Ecto neural progenitor cell (in vitro differentiated cells): ENCODE results near the gene KLHDC4.
"Not testable (repeated sequence)": the region's sequence is repeated elsewhere in the genome, so short reads cannot be mapped to it uniquely, and the experiment has no call there.

ENCODE experiments used
- DNase-seq: peaks from one replicate; pipeline ENCODE4 v3.0.0-alpha.2; 2018; ENCODE audit warnings: low spot score

The KLHDC4 gene

DNA sequence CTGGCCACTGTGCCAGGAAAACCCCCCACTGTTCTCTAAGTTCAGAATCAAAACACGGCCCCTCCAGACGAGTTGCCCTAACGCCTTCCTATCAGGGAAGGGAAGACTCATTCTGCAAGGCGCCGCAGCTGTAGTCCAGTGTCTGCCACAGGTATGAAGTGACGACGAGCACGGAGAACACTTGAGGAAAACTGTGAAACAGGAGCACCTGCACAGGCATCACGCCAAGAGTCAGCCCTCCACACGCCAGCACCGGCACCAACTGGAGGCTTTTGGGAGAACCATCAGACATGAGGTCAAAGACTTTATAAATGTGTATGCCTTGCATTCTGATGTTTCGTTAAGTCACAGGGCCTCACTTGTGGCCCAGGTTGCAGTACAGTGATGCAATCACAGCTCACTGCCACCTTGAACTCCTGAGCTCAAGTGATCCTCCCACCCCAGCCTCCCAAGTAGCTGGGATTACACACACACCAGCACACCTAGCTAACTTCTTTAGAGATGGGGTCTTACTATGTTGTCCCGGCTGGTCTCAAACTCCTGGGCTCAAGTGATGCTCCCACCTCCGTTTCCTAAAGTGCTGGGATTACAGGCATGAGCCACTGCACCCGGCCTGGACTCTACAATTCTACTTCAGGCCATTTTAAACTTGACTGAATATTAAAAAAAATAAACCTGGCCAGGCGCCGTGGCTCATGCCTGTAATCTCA is 22.9 kb downstream of the KLHDC4 start:
- DNase-seq: no peak

DNA sequence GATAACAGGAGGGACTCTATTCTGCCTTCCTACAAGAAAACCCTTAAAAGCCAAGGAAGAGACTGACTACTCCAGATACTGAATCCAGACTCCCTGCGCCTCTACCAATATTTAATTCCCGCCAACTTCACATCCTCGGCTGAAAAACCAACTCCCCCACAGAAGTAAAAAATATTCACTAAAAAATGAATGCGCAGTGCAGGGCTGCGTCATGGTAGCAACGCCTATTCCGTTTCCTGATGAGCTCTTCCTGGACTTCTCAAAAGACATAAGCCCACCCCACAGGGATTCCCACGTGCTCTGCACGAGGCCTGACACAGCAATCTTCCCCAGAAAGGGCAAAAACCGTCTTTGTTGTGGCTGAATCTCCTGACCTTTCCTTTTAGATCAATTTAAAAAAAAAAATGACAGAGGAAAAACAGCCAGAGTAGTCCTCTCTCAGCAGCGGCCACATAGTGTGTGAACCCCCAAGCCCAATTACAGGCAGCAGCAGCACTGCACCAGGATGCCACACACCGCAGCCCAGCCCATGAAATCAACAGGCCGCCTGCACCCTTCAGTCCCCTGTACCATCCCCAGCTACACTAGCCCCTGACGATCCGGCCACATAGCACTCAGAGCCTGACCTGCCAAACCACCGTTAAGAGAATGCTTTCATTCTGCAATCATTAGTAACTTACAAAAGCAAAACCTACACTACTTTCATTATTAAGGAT is 23.9 kb downstream of the KLHDC4 start:
- DNase-seq: no peak

DNA sequence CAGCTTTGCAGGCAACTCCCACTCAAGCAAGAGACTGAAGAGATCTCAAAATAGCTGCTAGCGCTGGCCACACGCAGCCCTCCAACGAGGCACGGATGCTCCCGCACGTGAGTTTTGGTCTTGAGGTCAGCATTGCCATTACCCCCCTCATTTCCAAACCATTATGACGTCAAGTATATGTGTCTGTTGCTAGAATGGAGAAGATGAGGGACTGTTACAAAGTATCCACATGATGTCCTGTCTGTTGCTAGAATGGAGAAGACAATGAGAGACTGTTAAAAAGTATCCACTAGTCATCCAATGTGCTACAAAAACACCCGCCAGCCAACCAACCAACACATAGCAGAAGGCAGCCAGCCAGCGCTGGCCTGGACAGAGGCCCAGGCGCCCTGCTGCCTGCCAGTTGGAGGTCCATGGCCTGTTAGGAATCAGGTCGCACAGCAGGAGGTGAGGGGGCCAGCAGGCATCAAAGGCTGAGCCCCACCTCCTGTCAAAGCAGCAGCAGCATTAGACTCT is 24.8 kb downstream of the KLHDC4 start:
- DNase-seq: no peak

DNA sequence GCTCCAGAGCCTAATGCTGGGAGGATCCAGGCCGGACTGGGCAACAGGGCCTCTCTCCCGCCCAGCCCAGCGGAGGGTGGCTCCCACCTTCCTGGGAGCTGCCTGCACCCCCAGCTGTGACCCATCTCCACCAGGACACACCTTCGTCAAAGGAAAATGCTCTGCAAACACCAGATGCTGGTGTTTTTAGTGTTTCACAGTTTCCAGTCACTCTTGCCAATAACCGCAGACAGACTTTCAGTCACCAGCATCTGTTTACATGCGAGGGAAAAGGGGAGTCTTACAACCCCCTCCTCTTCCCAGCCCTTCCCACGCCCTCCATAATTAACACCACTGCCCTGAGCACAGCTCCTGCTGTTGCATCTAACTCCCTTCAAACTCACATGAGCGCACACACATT is 25.3 kb downstream of the KLHDC4 start:
- no peak for DNase-seq

DNA sequence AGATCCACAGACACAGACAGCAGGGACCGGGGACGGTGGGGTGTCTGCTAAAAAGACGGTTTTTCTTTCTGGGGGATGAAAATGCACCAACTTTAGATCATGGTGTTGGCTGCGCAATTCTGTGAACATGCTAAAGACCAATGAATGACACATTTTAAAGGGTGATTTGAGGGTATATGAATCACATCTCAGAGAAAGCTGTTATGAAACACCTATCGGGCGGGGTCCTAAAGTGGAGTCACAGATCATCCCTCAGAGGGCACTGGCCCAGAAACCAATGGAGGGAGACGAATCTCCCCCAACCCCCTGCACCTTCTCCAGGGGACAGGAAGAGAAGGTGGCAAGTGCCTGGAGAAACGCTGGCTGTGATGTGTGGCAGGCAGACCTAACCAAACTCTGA is 26.0 kb downstream of the KLHDC4 start:
- no peak for DNase-seq

DNA sequence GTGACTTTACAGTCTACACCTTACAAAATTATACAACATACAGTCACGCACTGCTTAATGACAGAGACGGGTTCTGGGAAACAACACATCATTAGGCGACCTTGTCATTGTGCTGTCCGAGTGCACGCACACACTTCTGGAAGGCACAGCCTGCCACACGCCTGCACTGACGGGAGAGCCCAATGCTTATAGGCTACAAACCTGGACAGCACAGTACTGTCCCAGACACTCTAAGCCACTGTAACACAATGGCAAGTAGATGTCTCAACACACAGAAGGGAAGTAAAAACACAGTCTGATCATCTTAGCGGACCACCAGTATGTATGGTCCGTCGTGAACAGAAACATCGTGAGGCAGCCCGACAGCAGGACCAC is 29.8 kb downstream of the KLHDC4 start:
- no peak for DNase-seq

DNA sequence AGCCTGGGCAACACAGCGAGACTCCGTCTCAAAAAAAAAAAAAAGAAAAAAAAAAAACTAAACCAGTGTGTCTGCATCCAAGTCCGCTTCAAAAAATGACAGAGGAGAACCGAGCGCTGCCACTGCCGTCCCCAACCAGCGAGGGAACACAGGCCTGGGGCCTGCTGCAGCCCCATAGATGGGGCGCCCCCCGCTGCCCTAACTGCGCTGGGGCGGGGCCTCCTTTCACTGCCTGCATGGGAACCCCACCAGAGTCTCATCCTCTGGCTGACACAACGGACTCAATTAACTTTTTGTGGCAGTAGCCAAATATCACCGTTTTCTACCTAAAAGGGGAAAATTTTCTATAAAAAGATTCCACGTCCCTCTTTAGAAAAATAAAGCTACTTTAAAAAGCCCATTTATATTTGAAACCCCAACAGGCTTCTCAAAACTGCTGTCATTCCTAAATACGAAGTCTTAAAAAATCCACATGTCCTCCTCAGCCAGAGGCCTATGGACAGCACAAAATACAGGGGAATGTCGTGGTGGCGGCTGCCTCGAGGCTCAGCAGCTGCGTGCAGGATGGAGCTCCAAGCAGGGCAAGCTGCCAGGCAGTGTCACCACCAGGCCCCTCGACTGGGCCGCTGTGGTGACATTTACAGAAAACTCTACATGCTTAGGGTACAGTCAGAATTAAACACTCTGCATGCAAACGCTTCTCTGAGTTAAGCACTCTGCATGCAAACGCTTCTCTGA is 30.3 kb downstream of the KLHDC4 start:
- DNase-seq: no peak

DNA sequence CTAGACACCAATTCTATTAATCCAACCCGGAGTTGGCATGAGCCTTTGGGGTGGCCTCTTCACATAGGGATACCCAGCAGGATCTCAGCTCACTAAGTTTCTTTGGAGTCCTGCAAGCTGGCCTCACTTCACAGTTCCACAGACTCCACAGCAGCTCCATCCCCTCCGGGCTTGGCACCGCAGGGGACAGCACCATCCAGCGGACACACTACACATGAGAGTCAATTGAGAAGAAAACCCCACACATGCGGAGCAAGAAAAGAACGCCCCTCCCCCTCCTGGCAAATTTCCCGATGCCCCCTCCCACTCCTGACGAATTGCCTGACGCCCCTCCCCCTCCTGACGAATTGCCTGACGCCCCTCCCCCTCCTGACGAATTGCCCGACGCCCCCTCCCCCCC is 31.1 kb downstream of the KLHDC4 start:
- no peak for DNase-seq

DNA sequence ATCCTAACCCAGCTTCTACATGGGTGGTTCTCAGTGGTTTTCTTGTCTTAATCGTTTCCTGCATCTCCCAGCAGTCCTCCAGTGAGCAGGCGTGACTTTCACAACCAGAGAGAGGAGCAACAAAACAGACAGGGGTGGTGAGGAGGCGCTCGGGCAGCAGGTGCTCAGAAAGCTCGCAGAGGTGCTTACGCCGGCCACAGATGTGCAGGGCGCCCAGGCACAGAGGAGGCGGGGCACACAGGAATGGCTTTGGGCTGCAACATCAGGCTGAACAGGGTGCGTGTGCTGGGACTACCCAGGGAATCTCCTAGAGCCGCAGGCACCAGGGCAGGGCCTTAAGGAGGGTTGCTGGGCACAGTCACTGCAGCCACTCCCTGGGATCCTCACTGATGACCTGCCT is 32.6 kb downstream of the KLHDC4 start:
- DNase-seq: no peak

DNA sequence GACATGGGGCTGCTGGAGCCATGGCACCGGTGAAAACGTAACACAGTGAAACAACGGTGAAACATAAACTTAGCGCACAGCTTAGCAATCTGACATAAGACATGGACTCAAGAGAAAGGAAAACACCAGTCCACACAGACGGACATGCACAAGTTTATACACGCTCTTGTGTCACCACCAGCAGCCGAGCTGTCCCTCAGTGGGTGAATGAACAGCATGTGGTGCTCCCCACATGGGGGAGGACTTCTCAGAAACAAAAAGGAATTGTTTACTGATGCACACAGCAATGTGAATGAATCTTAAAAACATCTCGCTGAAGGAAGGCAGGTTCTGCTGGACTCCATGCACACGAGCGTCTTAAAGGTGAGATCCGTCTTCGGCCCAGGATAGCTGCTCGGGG is 34.2 kb downstream of the KLHDC4 start:
- DNase-seq: no peak

DNA sequence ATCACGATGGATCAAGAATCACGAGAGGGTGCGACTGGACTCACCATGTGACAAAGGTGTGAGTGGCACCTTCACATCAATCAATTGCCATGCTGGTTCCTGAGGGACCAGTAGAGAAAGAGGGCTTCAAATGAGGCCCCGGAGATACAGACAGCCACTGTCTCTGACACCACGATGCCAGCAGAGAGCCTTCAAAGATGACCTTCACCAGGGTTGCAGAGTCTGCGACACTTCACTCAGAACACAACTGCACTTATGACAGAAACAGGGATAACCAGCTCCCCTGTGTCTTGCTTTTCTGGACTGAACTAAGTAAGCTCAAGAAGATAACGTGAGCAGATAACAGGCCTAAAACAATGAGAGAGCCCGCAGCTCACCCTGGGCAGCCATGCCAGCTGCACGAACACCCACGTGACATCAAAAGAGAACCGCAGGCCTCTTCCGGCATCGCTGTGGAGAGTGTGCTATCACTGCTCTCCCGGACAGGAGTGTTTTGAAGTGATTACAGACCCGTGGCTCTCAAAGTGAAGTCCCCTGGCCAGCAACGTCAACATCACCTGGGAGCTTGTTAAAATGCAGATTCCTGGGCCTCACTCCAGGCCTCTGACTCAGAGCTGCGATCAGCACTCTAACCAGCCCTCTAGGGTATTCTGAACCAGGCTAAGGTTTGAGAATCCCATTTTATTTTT is 36.4 kb downstream of the KLHDC4 start:
- no peak for DNase-seq

DNA sequence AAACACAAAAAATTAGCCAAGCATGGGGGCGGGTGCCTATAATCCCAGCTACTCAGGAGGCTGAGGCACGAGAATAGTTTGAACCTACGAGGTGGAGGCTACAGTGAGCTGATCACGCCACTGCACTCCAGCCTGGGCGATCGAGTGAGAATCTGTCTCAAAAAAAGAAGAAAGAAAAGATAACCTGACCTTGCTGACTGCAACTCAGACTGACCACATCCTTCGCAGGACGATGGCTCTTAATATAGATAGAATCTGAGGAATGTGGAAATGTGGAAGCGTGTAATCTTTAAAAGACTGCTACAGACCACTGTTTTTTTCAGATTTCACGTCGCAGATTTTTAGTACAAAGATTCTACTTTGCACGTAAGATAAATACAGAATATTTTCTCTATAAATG is 37.8 kb downstream of the KLHDC4 start:
- no peak for DNase-seq

DNA sequence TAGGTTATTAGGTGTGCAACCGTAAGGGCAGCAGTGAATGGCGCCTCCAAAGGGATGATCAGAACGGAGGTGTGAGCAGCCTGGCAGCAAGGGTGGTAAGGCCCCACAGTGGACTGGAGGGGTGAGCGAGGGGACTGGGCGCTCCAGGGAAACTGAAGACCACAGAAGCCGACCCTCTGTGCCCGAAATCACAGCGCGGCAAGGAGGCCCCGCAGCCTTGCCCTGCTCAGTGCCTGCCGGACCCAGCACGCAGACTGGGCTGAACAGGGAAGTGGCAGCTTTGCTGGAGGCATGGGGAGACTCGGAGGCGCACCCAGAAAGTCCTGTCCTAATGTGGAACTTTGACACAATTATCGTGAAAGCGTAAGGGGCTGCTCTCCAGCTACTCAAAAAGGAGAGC is 38.4 kb downstream of the KLHDC4 start:
- DNase-seq: no peak

DNA sequence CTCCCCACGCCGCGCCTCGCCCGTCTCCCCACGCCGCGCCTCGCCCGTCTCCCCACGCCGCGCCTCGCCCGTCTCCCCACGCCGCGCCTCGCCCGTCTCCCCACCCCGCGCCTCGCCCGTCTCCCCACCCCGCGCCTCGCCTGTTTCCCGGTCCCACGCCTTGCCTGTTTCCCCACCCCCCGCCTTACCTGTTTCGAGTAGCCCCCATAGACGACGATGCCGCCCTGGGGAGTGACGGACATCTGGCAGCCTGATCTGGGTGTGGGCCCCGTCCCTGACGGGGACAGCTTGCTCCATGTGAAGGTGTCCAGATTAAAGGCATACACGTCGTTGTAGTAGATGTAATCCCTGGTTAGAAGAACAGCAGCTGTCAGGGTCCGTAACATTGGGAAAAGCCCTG is 39.2 kb downstream of the KLHDC4 start:
- DNase-seq: not testable (repeated sequence)

DNA sequence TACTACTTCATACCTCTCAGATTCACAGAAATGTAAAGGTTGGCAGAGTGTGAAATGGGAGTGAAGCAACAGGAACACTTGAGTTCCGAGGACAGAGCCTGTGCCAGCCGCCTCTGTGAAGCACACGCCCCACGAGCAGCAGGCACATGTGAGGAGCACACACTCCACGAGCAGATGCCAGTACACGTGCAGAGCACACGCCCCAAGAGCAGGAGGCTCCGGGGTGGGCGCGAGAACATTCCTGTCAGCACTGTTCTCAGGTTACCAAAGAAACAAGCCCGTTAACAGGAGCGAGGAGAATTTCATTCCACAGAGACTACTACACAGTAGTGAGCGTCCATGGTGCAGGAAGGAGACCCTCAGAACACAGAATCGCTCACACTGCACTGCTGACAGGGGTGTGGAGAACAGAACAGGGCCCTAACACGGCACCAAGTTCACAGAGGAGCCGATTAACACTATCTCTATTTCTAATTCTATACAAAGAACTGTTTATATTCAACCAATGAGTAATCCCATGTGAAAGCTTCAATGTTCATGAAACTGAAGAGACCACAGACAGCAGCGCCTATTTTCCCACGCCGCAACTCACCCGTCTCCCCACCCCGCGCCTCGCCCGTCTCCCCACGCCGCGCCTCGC is 40.1 kb downstream of the KLHDC4 start:
- no peak for DNase-seq

DNA sequence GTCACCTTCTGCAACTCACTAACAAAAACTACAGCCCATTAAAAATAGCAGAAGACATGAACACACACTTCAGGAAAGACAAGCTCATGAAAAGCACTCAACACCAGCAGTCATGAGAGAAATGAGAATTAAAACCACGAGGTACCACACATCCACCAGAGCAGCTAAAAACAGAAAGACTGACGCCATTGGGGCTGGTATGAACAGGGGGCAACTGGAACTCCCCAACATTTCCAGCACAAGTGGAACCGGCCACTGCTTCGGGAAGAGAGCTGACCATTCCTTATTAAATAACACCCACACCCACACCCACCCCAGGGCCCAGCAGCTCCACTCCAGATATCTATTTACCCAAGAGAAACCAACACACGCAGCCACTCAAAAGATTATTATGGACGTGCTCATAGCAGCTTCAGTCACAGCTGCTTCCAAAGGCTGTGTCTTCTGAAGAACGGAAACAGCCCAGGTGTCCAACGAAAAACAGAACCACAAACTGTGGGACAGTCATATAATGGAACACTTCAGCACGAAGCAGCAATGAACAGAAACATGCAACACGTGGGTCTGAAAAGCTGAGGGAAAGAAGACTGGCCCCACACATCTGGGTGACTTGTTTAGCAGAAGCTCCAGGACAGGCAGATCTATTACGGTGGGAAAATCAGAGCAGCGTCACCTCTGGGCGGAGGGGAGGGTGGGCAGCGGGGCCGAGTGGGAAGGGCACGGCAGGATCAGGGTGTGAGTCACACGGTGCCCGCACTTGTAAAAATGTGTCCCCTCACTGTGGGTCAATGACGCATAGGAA is 41.1 kb downstream of the KLHDC4 start:
- DNase-seq: no peak

DNA sequence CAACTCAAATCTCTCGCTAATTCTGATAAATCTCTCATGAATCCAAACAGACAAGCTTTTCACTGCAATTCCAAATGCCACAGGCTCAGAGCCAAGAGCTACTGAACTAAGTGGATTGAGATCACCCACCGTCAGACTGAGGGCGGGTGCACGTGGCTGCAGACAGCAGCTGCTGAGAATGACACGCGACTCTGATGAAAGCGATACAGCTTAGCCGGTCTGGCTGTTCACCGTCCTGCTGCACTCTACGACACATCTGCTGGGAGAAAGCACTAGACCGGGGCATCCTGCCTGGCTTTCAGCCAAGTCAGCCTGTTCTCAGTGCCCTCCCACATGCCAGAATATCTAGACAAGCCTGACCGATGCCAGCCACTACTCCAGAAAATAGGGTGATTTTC is 42.6 kb downstream of the KLHDC4 start:
- DNase-seq: no peak

DNA sequence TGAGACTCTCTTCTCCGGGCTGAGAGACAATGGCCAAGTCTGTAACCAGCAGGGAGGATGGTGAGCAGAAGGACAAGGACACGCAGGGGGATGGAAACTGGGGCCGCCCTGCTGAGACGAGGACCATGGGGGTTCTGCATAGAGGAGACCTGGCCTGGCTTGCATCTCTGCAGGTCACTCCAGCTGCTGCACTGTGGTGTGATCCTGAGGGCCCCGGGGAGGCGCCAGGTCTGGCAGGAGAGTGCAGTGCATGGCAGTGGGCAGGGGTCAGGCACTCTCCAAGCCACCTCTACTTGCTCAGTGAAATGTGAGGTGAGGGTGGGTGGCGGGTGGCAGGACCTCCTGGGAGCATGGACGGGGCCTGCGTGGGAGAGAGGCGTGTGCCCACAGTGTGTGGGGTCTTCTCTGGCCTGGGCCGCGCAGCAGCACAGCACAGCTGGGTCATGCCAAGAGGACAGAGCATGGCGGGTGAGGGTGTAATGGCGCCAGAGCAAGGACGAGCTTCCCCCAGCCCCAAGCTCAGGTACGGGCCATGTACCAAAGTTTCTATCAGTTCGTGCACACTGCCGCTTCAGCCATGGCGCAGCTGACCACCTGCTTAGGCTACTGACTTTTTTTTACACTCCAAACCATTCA is 43.1 kb downstream of the KLHDC4 start:
- DNase-seq: no peak

DNA sequence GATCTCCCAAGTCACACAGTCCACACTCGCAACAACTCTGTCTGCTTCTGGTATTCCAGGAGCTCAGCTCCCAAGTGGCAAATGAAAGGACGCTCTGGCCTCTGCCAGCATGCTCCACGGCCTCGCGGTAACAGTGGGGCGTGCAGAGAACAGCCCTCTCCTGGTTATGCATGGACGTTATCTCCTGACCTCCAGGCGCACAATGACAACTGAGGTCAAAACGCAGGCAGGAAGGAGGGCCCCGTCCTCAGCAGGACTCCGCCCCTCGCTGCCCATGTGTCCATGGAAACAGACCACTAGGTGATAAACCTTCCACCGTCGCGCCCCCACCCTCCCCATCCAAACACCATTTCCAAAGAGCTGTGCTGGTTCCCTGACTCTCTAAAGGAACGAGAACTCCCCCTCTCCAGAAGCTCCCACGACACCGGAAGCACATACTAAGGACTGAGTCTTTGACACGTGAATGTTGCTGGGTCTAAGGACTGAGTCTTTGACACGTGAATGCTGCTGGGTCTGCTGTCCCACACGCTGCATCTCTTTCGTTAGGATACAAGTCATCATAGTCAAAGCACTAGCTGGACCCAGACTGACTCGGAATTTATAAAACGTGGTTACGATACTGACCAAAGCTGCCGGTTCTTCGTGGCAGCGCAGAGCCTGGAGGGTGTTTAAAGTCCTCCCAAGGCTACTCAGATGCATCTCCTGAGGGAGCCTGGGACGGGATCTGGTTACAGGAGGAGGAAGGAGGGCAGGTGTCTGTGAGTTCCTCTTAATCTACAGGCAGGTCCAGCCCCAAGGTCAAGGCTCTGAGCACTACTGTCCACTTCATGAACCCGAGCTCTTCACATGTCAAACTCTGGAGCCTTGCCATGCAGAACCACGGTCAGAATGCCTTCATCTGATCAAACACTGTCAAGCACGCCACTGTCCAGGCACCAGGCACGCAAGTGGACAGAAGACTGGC is 43.9 kb downstream of the KLHDC4 start:
- no peak for DNase-seq
